ENCODE results near the gene CALR3. TPM values are rescaled to one million over a fixed set of nuclear protein-coding genes. Genes with fewer than 3 reads are reported as not detected.
A peak's percentile ranks its signal among the peaks of the same experiment; 100 is the strongest.

The CALR3 gene
- total RNA-seq, 1 experiment from 2014 or later, result not detected

- H3K4me1 Mint-ChIP-seq (ENCODE audit: low read depth, unreplicated experiment), result peaks cover 38% of the 10 kb centered on the region
- peak overlapping the region; percentile 63 for H3K27ac Mint-ChIP-seq (ENCODE audit: unreplicated experiment)
- intact Hi-C loops (cut with micrococcal nuclease; ENCODE audit: unreplicated experiment), result no loop called here
- no peaks in the 10 kb centered on the region for H3K27me3 Mint-ChIP-seq (ENCODE audit: insufficient read depth, unreplicated experiment)
- H3K4me3 Mint-ChIP-seq (ENCODE audit: unreplicated experiment), result no peak overlapping the region
- H3K9me3 Mint-ChIP-seq (ENCODE audit: unreplicated experiment), result no peaks in the 10 kb centered on the region
- Histone ChIP-seq H3K36me3 (ENCODE audit: control insufficient read depth, insufficient read depth, low read length) (no peaks in the 10 kb centered on the region; the same call in 1 of the 2 replicates), H3K4me1 (peaks cover 27% of the 10 kb centered on the region), H3K4me3 (ENCODE audit: low read depth, low read length) (no peak overlapping the region), H3K27me3 (replicated peaks; ENCODE audit: control insufficient read depth, insufficient read depth, low read length) (no peaks in the 10 kb centered on the region), H3K9me3 (no peaks in the 10 kb centered on the region)
- no peak for DNase-seq
- ChIA-PET POLR2A (no interaction called here), CTCF (no interaction called here)
- TF ChIP-seq, protein P1, sequence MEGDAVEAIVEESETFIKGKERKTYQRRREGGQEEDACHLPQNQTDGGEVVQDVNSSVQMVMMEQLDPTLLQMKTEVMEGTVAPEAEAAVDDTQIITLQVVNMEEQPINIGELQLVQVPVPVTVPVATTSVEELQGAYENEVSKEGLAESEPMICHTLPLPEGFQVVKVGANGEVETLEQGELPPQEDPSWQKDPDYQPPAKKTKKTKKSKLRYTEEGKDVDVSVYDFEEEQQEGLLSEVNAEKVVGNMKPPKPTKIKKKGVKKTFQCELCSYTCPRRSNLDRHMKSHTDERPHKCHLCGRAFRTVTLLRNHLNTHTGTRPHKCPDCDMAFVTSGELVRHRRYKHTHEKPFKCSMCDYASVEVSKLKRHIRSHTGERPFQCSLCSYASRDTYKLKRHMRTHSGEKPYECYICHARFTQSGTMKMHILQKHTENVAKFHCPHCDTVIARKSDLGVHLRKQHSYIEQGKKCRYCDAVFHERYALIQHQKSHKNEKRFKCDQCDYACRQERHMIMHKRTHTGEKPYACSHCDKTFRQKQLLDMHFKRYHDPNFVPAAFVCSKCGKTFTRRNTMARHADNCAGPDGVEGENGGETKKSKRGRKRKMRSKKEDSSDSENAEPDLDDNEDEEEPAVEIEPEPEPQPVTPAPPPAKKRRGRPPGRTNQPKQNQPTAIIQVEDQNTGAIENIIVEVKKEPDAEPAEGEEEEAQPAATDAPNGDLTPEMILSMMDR (IDR thresholded peaks at IDR 0.05; ENCODE audit: insufficient read depth in 1 of 2, low read depth in 1 of 2, low read length in 1 of 2, severe bottlenecking in 1 of 2, unreplicated experiment in 1 of 2), result no peak
- peaks cover 21% of the 10 kb centered on the region for H3K36me3 Mint-ChIP-seq (ENCODE audit: insufficient read depth, unreplicated experiment)
- no TSS peak for BruUV-seq (replicated peaks)
These were observed 30.7 kb downstream of the CALR3 start for GRCh38 chr19:16465239-16465638.

DNA sequence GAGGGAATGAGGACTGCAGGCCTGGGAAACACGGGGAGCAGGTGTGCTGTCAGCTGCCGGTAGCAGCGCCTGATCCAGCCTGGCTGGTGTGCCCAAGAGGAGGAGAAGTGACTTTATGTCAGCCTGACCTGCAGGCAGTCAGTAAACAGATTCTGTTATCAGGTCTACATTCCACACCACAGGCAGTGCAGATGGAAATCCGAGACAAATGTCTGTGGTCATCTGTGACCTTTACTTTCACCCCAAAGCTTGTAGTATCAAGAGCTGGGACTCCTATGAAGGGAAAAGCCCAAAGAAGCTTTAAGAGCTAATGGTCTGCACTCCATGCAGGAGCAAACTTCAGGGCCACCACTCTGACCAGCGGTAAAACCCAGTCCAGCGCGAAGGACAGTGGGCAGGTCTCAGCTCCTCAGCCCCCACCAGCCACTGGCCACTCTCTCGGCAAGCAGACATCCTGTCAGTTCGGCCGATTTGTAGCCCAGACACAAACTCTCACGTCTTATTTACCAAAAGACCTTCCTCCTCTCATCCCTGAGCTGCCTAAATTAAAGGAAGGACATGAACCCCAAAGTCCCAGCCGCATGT, 31.9 kb downstream of the CALR3 start:
- H3K36me3 Mint-ChIP-seq (ENCODE audit: insufficient read depth, unreplicated experiment), result peaks cover 21% of the 10 kb centered on the region
- H3K27ac Mint-ChIP-seq (ENCODE audit: unreplicated experiment), result peak overlapping the region; percentile 63
- peak overlapping the region; percentile 37 for H3K4me3 Mint-ChIP-seq (ENCODE audit: unreplicated experiment)
- Histone ChIP-seq H3K27me3 (replicated peaks; ENCODE audit: control insufficient read depth, insufficient read depth, low read length) (no peaks in the 10 kb centered on the region), H3K4me1 (peaks cover 27% of the 10 kb centered on the region), H3K36me3 (ENCODE audit: control insufficient read depth, insufficient read depth, low read length) (no peaks in the 10 kb centered on the region; the same call in 1 of the 2 replicates), H3K4me3 (ENCODE audit: low read depth, low read length) (no peak overlapping the region), H3K9me3 (no peaks in the 10 kb centered on the region)
- peaks cover 29% of the 10 kb centered on the region for H3K4me1 Mint-ChIP-seq (ENCODE audit: low read depth, unreplicated experiment)
- intact Hi-C loops (cut with micrococcal nuclease; ENCODE audit: unreplicated experiment), result loop anchor here (1.0 kb wide), 1 partner anchor 17 kb away; no protein-coding TSS in a partner anchor
- ChIA-PET POLR2A (no interaction called here), CTCF (interaction anchor here (0.5 to 1.1 kb wide), 3 partner anchors 10 to 81 kb away, joined by 3 to 6 read pairs (median 4); no protein-coding TSS in a partner anchor)
- no peaks in the 10 kb centered on the region for H3K9me3 Mint-ChIP-seq (ENCODE audit: unreplicated experiment)
- H3K27me3 Mint-ChIP-seq (ENCODE audit: insufficient read depth, unreplicated experiment), result no peaks in the 10 kb centered on the region
- DNase-seq, result peak; percentile 68 to 77
- TF ChIP-seq, protein P1 (IDR thresholded peaks at IDR 0.05; ENCODE audit: insufficient read depth in 1 of 2, low read depth in 1 of 2, low read length in 1 of 2, severe bottlenecking in 1 of 2, unreplicated experiment in 1 of 2), result no peak
- no TSS peak for BruUV-seq (replicated peaks)

- H3K4me1 ChIP-seq, result peaks cover 27% of the 10 kb centered on the region
- BruUV-seq (replicated peaks), result no TSS peak
These were observed 32.5 kb downstream of the CALR3 start for GRCh38 chr19:16463341-16463990.

More at GRCh38 chr19:16463341-16463990, 32.5 kb downstream of the CALR3 start:
- POLR2A ChIA-PET, result interaction anchor here (1.0 kb wide), 1 partner anchor 17 kb away, joined by 3 read pairs; no protein-coding TSS in a partner anchor
- H3K36me3 ChIP-seq (ENCODE audit: control insufficient read depth, insufficient read depth, low read length), result no peaks in the 10 kb centered on the region; the same call in 1 of the 2 replicates
- Mint-ChIP-seq H3K27ac (ENCODE audit: unreplicated experiment) (peak overlapping the region; percentile 63), H3K9me3 (ENCODE audit: unreplicated experiment) (no peaks in the 10 kb centered on the region), H3K27me3 (ENCODE audit: insufficient read depth, unreplicated experiment) (no peaks in the 10 kb centered on the region), H3K4me3 (ENCODE audit: unreplicated experiment) (peak overlapping the region; percentile 37), H3K36me3 (ENCODE audit: insufficient read depth, unreplicated experiment) (peaks cover 21% of the 10 kb centered on the region), H3K4me1 (ENCODE audit: low read depth, unreplicated experiment) (peaks cover 29% of the 10 kb centered on the region)
- intact Hi-C loops (cut with micrococcal nuclease; ENCODE audit: unreplicated experiment), result no loop called here
- H3K27me3 ChIP-seq (replicated peaks; ENCODE audit: control insufficient read depth, insufficient read depth, low read length), result no peaks in the 10 kb centered on the region
- TF ChIP-seq, protein P1 (IDR thresholded peaks at IDR 0.05; ENCODE audit: insufficient read depth in 1 of 2, low read depth in 1 of 2, low read length in 1 of 2, severe bottlenecking in 1 of 2, unreplicated experiment in 1 of 2), result no peak
- no peaks in the 10 kb centered on the region for H3K9me3 ChIP-seq
- CTCF ChIA-PET, result interaction anchor here (1.0 to 1.1 kb wide), 2 partner anchors 11 to 81 kb away, joined by 3 to 4 read pairs; no protein-coding TSS in a partner anchor
- H3K4me3 ChIP-seq (ENCODE audit: low read depth, low read length), result no peak overlapping the region
- DNase-seq, result no peak
